ENCODE data around the gene PCDHB7. TPM values are rescaled to one million over a fixed set of nuclear protein-coding genes. Genes with fewer than 3 reads are reported as not detected.
"Not testable (repeated sequence)": the region's sequence is repeated elsewhere in the genome, so short reads cannot be mapped to it uniquely, and the experiment has no call there.

The PCDHB7 gene
- total RNA-seq, 4 donors from 2014 or later, result 0.49 to 1.1 (median 0.58) TPM

- intact Hi-C loops (cut with DNase I; ENCODE audit: low total_unique reads), result no loop called here
- TF ChIP-seq POLR2A (IDR thresholded peaks at IDR 0.05) (no peak), CTCF (IDR thresholded peaks at IDR 0.05) (no peak)
- H3K4me3 ChIP-seq (ENCODE audit: low read depth, poor library complexity, severe bottlenecking), result no peak within 1 kb of the TSS
- WGBS, 2 donors, result 18 to 24% methylated on average over 9 of the region's 9 CpGs
- no peak for DNase-seq (ENCODE audit: low spot score in 2 of 2)
Observed at GRCh38 chr5:141186897-141187512, 14.6 kb downstream of the PCDHB7 start, which contains the start of gene PCDHB9. TSS of gene PCDHB9 (plus strand) at chr5:141187161. CDS start at chr5:141187319, 158 bp downstream.

- DNase-seq (ENCODE audit: low spot score in 2 of 2); intact Hi-C loops (cut with DNase I; ENCODE audit: low total_unique reads); H3K4me3 ChIP-seq (ENCODE audit: low read depth, poor library complexity, severe bottlenecking): not testable (repeated sequence)
- WGBS, 2 donors, result 28 to 36% methylated on average over 8 to 24 of the region's 37 CpGs
Observed at GRCh38 chr5:141188682-141189081, 16.2 kb downstream of the PCDHB7 start.

- DNase-seq (ENCODE audit: low spot score in 2 of 2); H3K4me3 ChIP-seq (ENCODE audit: low read depth, poor library complexity, severe bottlenecking); intact Hi-C loops (cut with DNase I; ENCODE audit: low total_unique reads): not testable (repeated sequence)
- 45% methylated on average over 18 of the region's 35 CpGs; no CpG with 5 or more reads in 1 of the 2 donors for WGBS, 2 donors
Observed at GRCh38 chr5:141189131-141189530, 16.7 kb downstream of the PCDHB7 start.

- no peak within 1 kb of the TSS for H3K4me3 ChIP-seq (ENCODE audit: low read depth, poor library complexity, severe bottlenecking)
- no peak for DNase-seq (ENCODE audit: low spot score in 2 of 2)
- WGBS, 2 donors, result 8 to 13% methylated on average over 10 of the region's 10 CpGs
- intact Hi-C loops (cut with DNase I; ENCODE audit: low total_unique reads), result no loop called here
- TF ChIP-seq POLR2A (IDR thresholded peaks at IDR 0.05), result no peak
Observed at GRCh38 chr5:141192110-141192725, 19.8 kb downstream of the PCDHB7 start, which contains the start of gene PCDHB10. TSS of gene PCDHB10 (plus strand) at chr5:141192353. CDS start at chr5:141192553, 200 bp downstream.

- H3K4me3 ChIP-seq (ENCODE audit: low read depth, poor library complexity, severe bottlenecking); intact Hi-C loops (cut with DNase I; ENCODE audit: low total_unique reads); DNase-seq (ENCODE audit: low spot score in 2 of 2): not testable (repeated sequence)
- 22 to 39% methylated on average over 7 to 22 of the region's 37 CpGs for WGBS, 2 donors
Observed at GRCh38 chr5:141194332-141194731, 21.9 kb downstream of the PCDHB7 start.

- WGBS, 2 donors, result 50 to 51% methylated on average over 3 of the region's 3 CpGs
- TF ChIP-seq CTCF (IDR thresholded peaks at IDR 0.05), result no peak
- no peak for DNase-seq (ENCODE audit: low spot score in 2 of 2)
- intact Hi-C loops (cut with DNase I; ENCODE audit: low total_unique reads), result no loop called here
- no peak overlapping the region for H3K4me3 ChIP-seq (ENCODE audit: low read depth, poor library complexity, severe bottlenecking)
Observed at GRCh38 chr5:141196363-141196762, 23.9 kb downstream of the PCDHB7 start.

- WGBS, 2 donors, result 37 to 50% methylated on average over 21 of the region's 21 CpGs
Observed at GRCh38 chr5:141199359-141200235, 27.2 kb downstream of the PCDHB7 start, which contains the start of gene PCDHB11. TSS of gene PCDHB11 (plus strand) at chr5:141199627. CDS start at chr5:141199775, 148 bp downstream.

GRCh38 chr5:141201126-141201525 lies 28.7 kb downstream of the PCDHB7 start:
- DNase-seq (ENCODE audit: low spot score in 2 of 2), result not testable (repeated sequence)

More at GRCh38 chr5:141199359-141200235, 27.2 kb downstream of the PCDHB7 start, which contains the start of gene PCDHB11:
- H3K4me3 ChIP-seq (ENCODE audit: low read depth, poor library complexity, severe bottlenecking), result no peak within 1 kb of the TSS
- intact Hi-C loops (cut with DNase I; ENCODE audit: low total_unique reads), result no loop called here
- no peak for DNase-seq (ENCODE audit: low spot score in 2 of 2)
- TF ChIP-seq POLR2A (IDR thresholded peaks at IDR 0.05) (no peak), CTCF (IDR thresholded peaks at IDR 0.05) (no peak)

GRCh38 chr5:141201646-141202045 lies 29.2 kb downstream of the PCDHB7 start:
- DNase-seq (ENCODE audit: low spot score in 2 of 2); intact Hi-C loops (cut with DNase I; ENCODE audit: low total_unique reads); H3K4me3 ChIP-seq (ENCODE audit: low read depth, poor library complexity, severe bottlenecking): not testable (repeated sequence)
- 37 to 39% methylated on average over 18 of the region's 35 CpGs for WGBS, 2 donors

More at GRCh38 chr5:141201126-141201525, 28.7 kb downstream of the PCDHB7 start:
- intact Hi-C loops (cut with DNase I; ENCODE audit: low total_unique reads); H3K4me3 ChIP-seq (ENCODE audit: low read depth, poor library complexity, severe bottlenecking): not testable (repeated sequence)
- WGBS, 2 donors, result 29 to 39% methylated on average over 14 to 17 of the region's 38 CpGs

Data from lower leg skin (tissue), 4 donors.